H1 (cell line): ENCODE results near the gene MYBPH. TPM values are rescaled to one million over a fixed set of nuclear protein-coding genes. Genes with fewer than 3 reads are reported as not detected.

ENCODE experiments used
- CTCF ChIA-PET: fragments of 300-600 bp; sonication (Branson Sonifier 250); formaldehyde crosslinking; loops from one replicate; lab custom pipeline; 2021; ENCODE audit not compliant: partially characterized antibody; lab: Charles Lee
- POLR2A ChIA-PET: fragments of 300-600 bp; sonication (Branson Sonifier 250); formaldehyde crosslinking; loops from one replicate; lab custom pipeline; 2021; ENCODE audit warnings: inconsistent platforms; ENCODE audit not compliant: partially characterized antibody; lab: Charles Lee
- DNase-seq, 2 experiments: peaks; one replicate each; pipeline versions ENCODE4 v3.0.0 to v3.0.0-alpha.2; 2010 to 2022; ENCODE audit warnings: low spot score in 2 of 2, low read depth in 1 of 2, mixed read lengths in 1 of 2
- FAIRE-seq: peaks from 2 replicates; lab custom pipeline; 2011; peaks lifted over from hg19 to GRCh38; lab: Jason Lieb, UNC
- H2AFZ ChIP-seq: 2 replicates; pipeline ENCODE4 v1.8.1; 2012; ENCODE audit warnings: low read length, inconsistent platforms
- H2AK5ac ChIP-seq: 2 replicates; pipeline ENCODE4 v1.6.1; 2013; ENCODE audit warnings: low read depth, low read length
- H2BK120ac ChIP-seq: replicated peaks from 2 replicates; pipeline ENCODE3; 2013; ENCODE audit warnings: low read depth, low read length, inconsistent platforms
- H2BK12ac ChIP-seq: 2 replicates; pipeline ENCODE4 v1.6.1; 2013; ENCODE audit warnings: low read depth, low read length
- H2BK15ac ChIP-seq: 2 replicates; pipeline ENCODE4 v1.6.1; 2013; ENCODE audit warnings: low read length
- H2BK20ac ChIP-seq: 2 replicates; pipeline ENCODE4 v1.6.1; 2013; ENCODE audit warnings: low read length
- H2BK5ac ChIP-seq: 2 replicates; pipeline ENCODE4 v1.6.1; 2013; ENCODE audit warnings: low read depth, low read length
- H3K14ac ChIP-seq: 2 replicates; pipeline ENCODE4 v1.6.1; 2013; ENCODE audit warnings: inconsistent platforms; ENCODE audit not compliant: insufficient read length
- H3K18ac ChIP-seq: 2 replicates; pipeline ENCODE4 v1.6.1; 2013; ENCODE audit warnings: low read length; ENCODE audit errors: extremely low read depth
- H3K23ac ChIP-seq: 2 replicates; pipeline ENCODE4 v1.6.1; 2013; ENCODE audit warnings: inconsistent platforms; ENCODE audit not compliant: insufficient read length
- H3K23me2 ChIP-seq: 2 replicates; pipeline ENCODE4 v1.6.1; 2013; ENCODE audit warnings: low read depth, low read length
- H3K27ac ChIP-seq: 2 replicates; pipeline ENCODE4 v1.6.1; 2011; ENCODE audit warnings: low read depth, low read length, inconsistent platforms
- H3K27me3 ChIP-seq, 4 experiments: replicated peaks in 1 of 4; 1 replicate in 1 of 4; 2 replicates in 3 of 4; pipeline versions ENCODE4 v1.6.1 to v1.8.1; 2011 to 2013; ENCODE audit warnings: low read length in 3 of 4, mild to moderate bottlenecking in 3 of 4, inconsistent platforms in 2 of 4, mixed read lengths in 2 of 4, moderate library complexity in 1 of 4; ENCODE audit not compliant: control insufficient read depth in 3 of 4, insufficient read depth in 3 of 4; ENCODE audit errors: extremely low read depth in 1 of 4
- H3K36me3 ChIP-seq, 4 experiments: 2 replicates each; pipeline versions ENCODE4 v1.6.1 to v1.8.1; 2011 to 2013; ENCODE audit warnings: mild to moderate bottlenecking in 4 of 4, low read length in 3 of 4, moderate library complexity in 2 of 4, control low read depth in 1 of 4, inconsistent platforms in 1 of 4; ENCODE audit not compliant: insufficient read depth in 4 of 4, control insufficient read depth in 2 of 4
- H3K4ac ChIP-seq: replicated peaks from 2 replicates; pipeline ENCODE3; 2013; ENCODE audit warnings: low read length, low read depth, mixed read lengths, inconsistent platforms; ENCODE audit not compliant: insufficient read length
- H3K4me1 ChIP-seq, 4 experiments: replicated peaks in 1 of 4; 1 replicate in 1 of 4; 2 replicates in 3 of 4; pipeline versions ENCODE4 v1.6.1 to v1.8.1; 2011 to 2013; ENCODE audit warnings: low read length in 3 of 4, inconsistent platforms in 2 of 4, mixed read lengths in 1 of 4; ENCODE audit not compliant: insufficient read depth in 4 of 4, control insufficient read depth in 3 of 4
- H3K4me2 ChIP-seq, 2 experiments: 2 replicates each; pipeline versions ENCODE4 v1.6.1 to v1.8.1; 2011 to 2013; ENCODE audit warnings: low read depth in 2 of 2, low read length in 2 of 2, control low read depth in 1 of 2, inconsistent platforms in 1 of 2, mild to moderate bottlenecking in 1 of 2; ENCODE audit not compliant: insufficient read depth in 1 of 2
- H3K4me3 ChIP-seq, 4 experiments: fragments of 200-600, 300-600 bp in 1 of 4; sonication (generic), shearing (Covaris generic), sonication (Bioruptor Twin) in 1 of 4; 2 replicates each; pipeline versions ENCODE4 v1.5.1 to v1.8.1; 2011 to 2016; ENCODE audit warnings: low read length in 4 of 4, low read depth in 3 of 4, control low read depth in 2 of 4, inconsistent platforms in 2 of 4, mild to moderate bottlenecking in 2 of 4, mixed read lengths in 1 of 4, moderate library complexity in 1 of 4; ENCODE audit not compliant: insufficient read depth in 2 of 4; ENCODE audit errors: extremely low read depth in 1 of 4
- H3K56ac ChIP-seq: replicated peaks from 2 replicates; pipeline ENCODE3; 2013; ENCODE audit warnings: low read depth, mild to moderate bottlenecking, mixed read lengths, low read length, inconsistent platforms; ENCODE audit not compliant: insufficient read length
- H3K79me1 ChIP-seq: 2 replicates; pipeline ENCODE4 v1.6.1; 2013; ENCODE audit warnings: low read depth, low read length, control low read depth
- H3K79me2 ChIP-seq, 2 experiments: 2 replicates each; pipeline versions ENCODE4 v1.6.1 to v1.8.1; 2012 to 2013; ENCODE audit warnings: low read length in 2 of 2, mild to moderate bottlenecking in 2 of 2, inconsistent platforms in 1 of 2; ENCODE audit not compliant: insufficient read depth in 2 of 2, control insufficient read depth in 1 of 2
- H3K9ac ChIP-seq, 4 experiments: replicated peaks in 1 of 4; 1 replicate in 1 of 4; 2 replicates in 3 of 4; pipeline versions ENCODE4 v1.6.1 to v1.8.1; 2011 to 2013; ENCODE audit warnings: low read depth in 3 of 4, low read length in 3 of 4, control low read depth in 2 of 4, mild to moderate bottlenecking in 2 of 4, moderate library complexity in 2 of 4, inconsistent platforms in 1 of 4; ENCODE audit errors: extremely low read depth in 1 of 4
- H3K9me3 ChIP-seq, 2 experiments: 2 replicates each; pipeline versions ENCODE4 v1.6.1 to v1.8.1; 2012 to 2013; ENCODE audit warnings: mild to moderate bottlenecking in 2 of 2, moderate library complexity in 2 of 2, control low read depth in 1 of 2, inconsistent platforms in 1 of 2, low read depth in 1 of 2, low read length in 1 of 2, mixed read lengths in 1 of 2; ENCODE audit not compliant: insufficient read depth in 2 of 2
- H4K20me1 ChIP-seq, 2 experiments: replicated peaks in 1 of 2; 2 replicates each; pipeline versions ENCODE3 to v1.8.1; 2011 to 2013; ENCODE audit warnings: inconsistent platforms in 2 of 2, low read length in 2 of 2, mild to moderate bottlenecking in 1 of 2; ENCODE audit not compliant: insufficient read depth in 2 of 2, control insufficient read depth in 1 of 2
- H4K5ac ChIP-seq: 2 replicates; pipeline ENCODE4 v1.6.1; 2013; ENCODE audit warnings: low read length, low read depth, mixed read lengths, inconsistent platforms; ENCODE audit not compliant: insufficient read length
- H4K8ac ChIP-seq: 2 replicates; pipeline ENCODE4 v1.8.0; 2013; ENCODE audit warnings: mild to moderate bottlenecking, moderate library complexity, low read length, inconsistent platforms; ENCODE audit not compliant: insufficient read depth; ENCODE audit errors: extremely low read depth
- H4K91ac ChIP-seq: replicated peaks from 2 replicates; pipeline ENCODE3; 2013; ENCODE audit warnings: low read length, mixed read lengths, inconsistent platforms; ENCODE audit not compliant: insufficient read length
- ASH2L ChIP-seq: fragments of 200-600, 300-600 bp; sonication (generic); IDR thresholded peaks from one replicate; pipeline ENCODE4 v1.7.1; 2017; ENCODE audit warnings: low read length
- CBX5 ChIP-seq: fragments of 300-800, 300-1000 bp; sonication (generic); IDR thresholded peaks from 2 replicates; pipeline ENCODE4 v1.7.1; 2016; ENCODE audit warnings: antibody characterized with exemption, low read length, low read depth
- CEBPB ChIP-seq: IDR thresholded peaks from 2 replicates; pipeline ENCODE4 v1.6.1; 2012; ENCODE audit warnings: low read depth, low read length
- EGR1 ChIP-seq: IDR thresholded peaks from 2 replicates; pipeline ENCODE4 v1.6.1; 2011; ENCODE audit warnings: low read depth, low read length, borderline replicate concordance
- FOSL1 ChIP-seq: IDR thresholded peaks from 2 replicates; pipeline ENCODE4 v1.6.1; 2011; ENCODE audit warnings: mild to moderate bottlenecking, low read depth, low read length, moderate library complexity; ENCODE audit not compliant: insufficient read depth
- RBBP5 ChIP-seq: IDR thresholded peaks from 2 replicates; pipeline ENCODE4 v1.7.1; 2012; ENCODE audit warnings: low read depth, mild to moderate bottlenecking, inconsistent platforms, low read length, moderate library complexity, borderline replicate concordance
- SRF ChIP-seq: IDR thresholded peaks from 2 replicates; pipeline ENCODE4 v1.6.1; 2011; ENCODE audit warnings: mild to moderate bottlenecking, low read depth, low read length, moderate library complexity
- ZNF274 ChIP-seq: IDR thresholded peaks from 2 replicates; pipeline ENCODE4 v1.7.0; 2012; ENCODE audit warnings: low read length, borderline replicate concordance; ENCODE audit errors: extremely low read depth
- WGBS, 2 experiments: shearing (Covaris generic) in 1 of 2; methylation state at CpG; one replicate each; pipeline versions ENCODE4 v1.1.6 to v1.1.7; 2013 to 2015; ENCODE audit warnings: low lambda C conversion rate in 2 of 2, mixed read lengths in 2 of 2, inconsistent platforms in 1 of 2, low coverage in 1 of 2, missing lambda C conversion rate in 1 of 2; ENCODE audit not compliant: insufficient replicate concordance in 2 of 2, insufficient coverage in 1 of 2, insufficient read length in 1 of 2; ENCODE audit errors: extremely low coverage in 1 of 2, missing lambda C conversion rate in 1 of 2; 5-methylcytosine and 5-hydroxymethylcytosine counted together
- polyA plus RNA-seq, 7 experiments: library from polyadenylated mRNA; depleted of rRNA in 3 of 7; stranded (reverse) in 5 of 7; unstranded in 2 of 7; fragments of >200 nt in 5 of 7; fragments of 200-250 nt in 2 of 7; gene quantifications; 1 replicate in 5 of 7; 2 replicates in 1 of 7; 4 replicates in 1 of 7; pipeline versions ENCODE4 v1.2.1 to v1.2.3, GENCODE V29; 2011 to 2013; ENCODE audit warnings: missing spikeins in 2 of 7, mixed read lengths in 2 of 7
- total RNA-seq: library from RNA; stranded (reverse); fragmentation: NEBNext Ultra II Directional; extraction: Animal tissue kit (Norgen Biotek cat#: 25700); gene quantifications from 2 replicates; pipeline ENCODE4 v1.2.1, GENCODE V29; 2021
- TF ChIP-seq, protein P1 (sequence below): IDR thresholded peaks from 2 replicates; pipeline ENCODE4 v1.6.1; 2011; ENCODE audit warnings: low read length, improper control_type of control experiment

The MYBPH gene
- total and polyA plus RNA-seq, 2 of the 8 experiments (the other 6 are each of a cell fraction or from before 2014, with no cell fraction given) = not detected

DNA sequence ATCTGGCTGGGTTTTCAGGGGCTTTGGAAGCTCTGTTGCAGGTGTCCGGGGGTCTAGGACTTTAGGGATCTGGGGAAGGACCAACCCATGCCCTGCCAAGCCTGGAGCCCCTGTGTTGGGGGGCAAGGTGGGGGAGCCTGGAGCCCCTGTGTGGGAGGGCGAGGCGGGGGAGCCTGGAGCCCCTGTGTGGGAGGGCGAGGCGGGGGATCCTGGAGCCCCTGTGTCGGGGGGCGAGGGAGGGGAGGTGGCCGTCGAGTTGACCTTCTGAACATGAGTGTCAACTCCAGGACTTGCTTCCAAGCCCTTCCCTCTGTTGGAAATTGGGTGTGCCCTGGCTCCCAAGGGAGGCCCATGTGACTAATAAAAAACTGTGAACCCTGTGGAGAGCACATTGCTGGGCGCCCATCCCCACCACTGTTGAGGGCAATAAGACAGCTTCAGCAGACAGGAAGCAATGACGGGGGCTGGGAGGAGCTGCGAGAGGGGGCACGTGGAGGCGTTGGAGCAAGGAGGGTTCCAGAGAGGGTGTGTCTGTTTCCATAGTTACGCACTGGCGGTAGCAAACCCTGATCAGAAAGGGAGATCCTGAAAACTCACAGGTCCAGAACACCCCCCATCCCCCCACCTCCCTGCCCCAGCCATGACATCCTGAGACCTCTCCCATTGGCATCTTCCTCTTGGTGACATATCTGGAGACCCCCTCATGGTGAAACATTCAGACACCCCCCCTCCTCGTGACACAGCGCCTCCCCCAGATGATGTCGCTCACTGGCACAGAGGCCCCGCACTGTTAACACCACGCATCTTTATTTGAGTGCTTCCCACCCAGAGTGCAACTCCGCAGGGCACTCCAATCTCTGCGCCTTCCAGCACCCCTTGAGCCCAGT lies 8.4 kb downstream of the MYBPH start:
- no peak overlapping the region for H4K5ac ChIP-seq
- no peak overlapping the region for H3K18ac ChIP-seq
- no peak overlapping the region for H2AK5ac ChIP-seq
- H4K8ac ChIP-seq = no peak overlapping the region
- no peak overlapping the region for H2BK15ac ChIP-seq
- H3K14ac ChIP-seq = no peak overlapping the region
- no peaks in the 10 kb centered on the region for H3K9me3 ChIP-seq
- no peak overlapping the region for H3K4me3 ChIP-seq
- no peak overlapping the region for H3K27ac ChIP-seq
- no peaks in the 10 kb centered on the region for H3K79me2 ChIP-seq
- H3K23me2 ChIP-seq = no peaks in the 10 kb centered on the region
- no peak overlapping the region for H2BK20ac ChIP-seq
- H2BK12ac ChIP-seq = no peak overlapping the region
- no peak overlapping the region for H3K56ac ChIP-seq
- FAIRE-seq (no peak), DNase-seq (no peak)
- H3K27me3 ChIP-seq = no peaks in the 10 kb centered on the region
- H2BK120ac ChIP-seq = no peak overlapping the region
- no peaks in the 10 kb centered on the region for H4K20me1 ChIP-seq
- POLR2A ChIA-PET = interaction anchor here (1.0 kb wide), 1 partner anchor 43 kb away, joined by 3 read pairs; no protein-coding TSS in a partner anchor
- no peaks in the 10 kb centered on the region; a peak in 1 of 7 replicates for H3K4me1 ChIP-seq
- H3K79me1 ChIP-seq = no peaks in the 10 kb centered on the region
- 95% methylated on average over 10 of the region's 23 CpGs; no CpG with 5 or more reads in 1 of the 2 experiments for WGBS, 2 experiments
- no peak overlapping the region for H2BK5ac ChIP-seq
- no peak overlapping the region for H3K23ac ChIP-seq
- TF ChIP-seq ASH2L (no peak), SRF (no peak), CEBPB (no peak), FOSL1 (no peak), CBX5 (no peak), EGR1 (no peak), RBBP5 (no peak), ZNF274 (no peak)
- TF ChIP-seq, protein P1, sequence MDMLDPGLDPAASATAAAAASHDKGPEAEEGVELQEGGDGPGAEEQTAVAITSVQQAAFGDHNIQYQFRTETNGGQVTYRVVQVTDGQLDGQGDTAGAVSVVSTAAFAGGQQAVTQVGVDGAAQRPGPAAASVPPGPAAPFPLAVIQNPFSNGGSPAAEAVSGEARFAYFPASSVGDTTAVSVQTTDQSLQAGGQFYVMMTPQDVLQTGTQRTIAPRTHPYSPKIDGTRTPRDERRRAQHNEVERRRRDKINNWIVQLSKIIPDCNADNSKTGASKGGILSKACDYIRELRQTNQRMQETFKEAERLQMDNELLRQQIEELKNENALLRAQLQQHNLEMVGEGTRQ = no peak
- no peak overlapping the region for H2AFZ ChIP-seq
- CTCF ChIA-PET = interaction anchor here (0.7 to 16.8 kb wide), 26 partner anchors 8 to 168 kb away, joined by 3 to 511 read pairs (median 6); partner anchors contain the start of genes ADORA1 and MYBPH
- no peak overlapping the region for H4K91ac ChIP-seq
- no peak overlapping the region for H3K4ac ChIP-seq
- no peaks in the 10 kb centered on the region for H3K36me3 ChIP-seq
- no peak overlapping the region for H3K9ac ChIP-seq
- no peak overlapping the region for H3K4me2 ChIP-seq
